GM18505 (cell line): ENCODE results near the gene PIEZO1.

ENCODE experiments used
- ATAC-seq: cut with Tn5 transposase; IDR thresholded peaks from one replicate; pipeline ENCODE4 v1.9.1; 2021; ENCODE audit not compliant: unreplicated experiment
- POLR2A ChIP-seq: IDR thresholded peaks from 4 replicates; pipeline ENCODE4 v1.6.1; 2011; ENCODE audit warnings: borderline replicate concordance; ENCODE audit not compliant: insufficient read depth, insufficient read length; ENCODE audit errors: extremely low read depth

PIEZO1 gene

GRCh38 chr16:88726981-88727380 lies 58.0 kb downstream of the PIEZO1 start:
- TF ChIP-seq POLR2A = no peak
- ATAC-seq = no peak

- TF ChIP-seq POLR2A = no peak
Observed at GRCh38 chr16:88726408-88726749, 58.6 kb downstream of the PIEZO1 start.

GRCh38 chr16:88725609-88726407 lies 59.2 kb downstream of the PIEZO1 start:
- TF ChIP-seq POLR2A = no peak
- ATAC-seq = no peak

More at GRCh38 chr16:88726408-88726749, 58.6 kb downstream of the PIEZO1 start:
- ATAC-seq = no peak

DNA sequence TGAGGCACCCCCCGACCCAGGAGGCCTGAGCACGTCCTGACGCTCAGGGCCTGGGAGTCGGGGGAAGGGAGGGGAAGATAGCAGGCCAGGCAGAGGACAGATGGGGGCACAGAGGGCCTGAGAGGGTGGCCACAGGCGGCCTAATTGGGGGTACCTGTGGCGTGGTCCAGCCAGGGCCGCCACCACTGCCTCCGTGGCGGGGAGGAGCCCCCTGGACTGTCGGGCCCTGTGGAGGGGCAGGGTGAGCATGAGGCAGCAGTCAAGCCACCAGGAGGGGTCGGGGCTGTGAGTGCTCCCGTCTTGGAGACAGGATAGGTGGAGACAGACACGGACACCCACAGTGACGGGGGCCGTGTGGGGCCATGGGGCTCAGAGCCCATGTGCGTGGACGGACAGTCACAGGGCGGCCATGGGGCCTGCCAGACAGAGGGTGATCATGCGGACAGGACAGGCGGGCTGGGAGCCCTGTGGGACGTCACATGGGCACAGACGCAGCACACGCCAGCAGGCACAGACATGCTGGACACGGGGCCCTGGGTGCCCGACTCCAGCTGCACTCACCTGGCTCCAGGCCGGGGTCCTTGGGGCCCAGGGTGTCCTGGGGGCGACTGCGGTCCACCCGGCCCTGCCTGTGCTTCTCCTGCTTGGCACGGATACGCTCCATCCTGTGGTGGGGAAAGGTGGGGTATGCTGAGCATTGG lies 60.0 kb downstream of the PIEZO1 start:
- TF ChIP-seq POLR2A = no peak
- ATAC-seq = no peak

DNA sequence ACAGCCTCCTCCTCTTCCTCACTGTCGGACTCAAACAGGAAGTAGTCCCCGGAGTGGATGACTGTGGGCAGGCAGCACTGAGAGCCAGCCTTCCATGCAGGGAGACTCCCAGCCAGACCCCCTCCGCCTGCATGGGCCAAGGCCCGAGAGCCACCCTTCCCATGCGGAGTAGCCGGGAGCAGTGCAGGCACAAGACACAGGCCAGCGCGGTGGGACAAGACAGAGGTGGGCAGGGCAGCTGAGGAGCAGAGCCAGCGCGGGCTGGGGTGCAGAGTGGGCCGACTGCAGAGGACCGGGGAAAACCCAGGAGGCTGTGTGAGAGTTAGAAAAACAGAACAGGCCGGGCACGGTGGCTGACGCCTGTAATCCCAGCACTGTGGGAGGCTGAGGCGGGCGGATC lies 61.1 kb downstream of the PIEZO1 start:
- no peak for ATAC-seq
- no peak for TF ChIP-seq POLR2A

DNA sequence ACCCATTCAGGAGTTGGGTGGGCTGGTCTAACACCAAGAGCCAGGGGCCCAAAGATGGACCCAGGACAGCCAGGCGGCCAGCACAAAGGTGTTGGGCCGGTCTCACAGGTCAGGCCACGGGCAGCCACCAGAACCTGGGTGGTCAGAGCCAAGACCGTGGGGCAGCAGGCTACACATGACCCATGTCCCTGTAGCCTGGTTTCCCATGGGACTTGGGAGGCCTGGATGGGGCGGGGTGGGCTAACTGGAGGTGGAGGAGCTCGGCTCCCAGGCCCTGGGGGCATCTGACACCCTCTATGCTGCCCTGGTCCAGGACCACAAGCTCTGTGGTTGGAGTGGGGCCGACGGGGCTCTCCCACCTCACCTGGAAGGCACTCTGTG lies 61.5 kb downstream of the PIEZO1 start:
- TF ChIP-seq POLR2A = no peak
- ATAC-seq = no peak

DNA sequence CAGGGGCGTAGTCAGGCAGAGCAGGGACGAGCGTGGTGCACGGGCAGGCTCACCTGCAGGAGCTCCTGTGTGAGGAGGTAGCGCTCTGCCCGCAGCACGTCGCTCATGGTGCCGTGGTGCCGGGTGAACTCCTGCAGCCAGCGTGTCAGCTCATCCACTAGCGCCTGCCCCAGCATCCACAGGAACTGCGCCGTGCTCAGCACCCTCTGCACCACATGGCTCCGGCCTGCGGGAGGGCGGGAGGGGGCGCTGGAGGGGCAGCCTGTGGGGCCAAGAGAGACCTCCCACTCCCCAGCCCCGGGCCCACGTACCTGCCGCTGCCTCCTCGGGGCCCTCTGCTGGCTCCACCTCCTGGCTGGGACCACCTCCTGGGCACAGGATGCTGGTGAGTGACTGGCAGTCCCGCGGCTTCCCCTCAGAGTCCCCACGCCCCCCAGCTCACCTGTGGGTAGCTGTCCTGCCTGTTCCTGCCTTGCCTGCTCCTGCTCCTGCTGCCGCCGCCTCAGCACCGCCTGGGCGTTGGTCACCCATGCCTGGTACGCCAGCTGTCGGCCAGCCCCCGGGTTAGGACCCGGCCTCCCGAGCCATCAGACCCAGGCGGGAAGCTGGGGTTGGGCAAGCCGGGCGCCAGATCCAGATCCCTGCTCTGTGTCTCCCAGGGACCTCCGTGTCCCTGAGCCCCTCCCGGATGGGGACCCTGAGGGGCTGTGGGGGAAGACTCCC lies 62.1 kb downstream of the PIEZO1 start:
- no peak for TF ChIP-seq POLR2A
- no peak for ATAC-seq

DNA sequence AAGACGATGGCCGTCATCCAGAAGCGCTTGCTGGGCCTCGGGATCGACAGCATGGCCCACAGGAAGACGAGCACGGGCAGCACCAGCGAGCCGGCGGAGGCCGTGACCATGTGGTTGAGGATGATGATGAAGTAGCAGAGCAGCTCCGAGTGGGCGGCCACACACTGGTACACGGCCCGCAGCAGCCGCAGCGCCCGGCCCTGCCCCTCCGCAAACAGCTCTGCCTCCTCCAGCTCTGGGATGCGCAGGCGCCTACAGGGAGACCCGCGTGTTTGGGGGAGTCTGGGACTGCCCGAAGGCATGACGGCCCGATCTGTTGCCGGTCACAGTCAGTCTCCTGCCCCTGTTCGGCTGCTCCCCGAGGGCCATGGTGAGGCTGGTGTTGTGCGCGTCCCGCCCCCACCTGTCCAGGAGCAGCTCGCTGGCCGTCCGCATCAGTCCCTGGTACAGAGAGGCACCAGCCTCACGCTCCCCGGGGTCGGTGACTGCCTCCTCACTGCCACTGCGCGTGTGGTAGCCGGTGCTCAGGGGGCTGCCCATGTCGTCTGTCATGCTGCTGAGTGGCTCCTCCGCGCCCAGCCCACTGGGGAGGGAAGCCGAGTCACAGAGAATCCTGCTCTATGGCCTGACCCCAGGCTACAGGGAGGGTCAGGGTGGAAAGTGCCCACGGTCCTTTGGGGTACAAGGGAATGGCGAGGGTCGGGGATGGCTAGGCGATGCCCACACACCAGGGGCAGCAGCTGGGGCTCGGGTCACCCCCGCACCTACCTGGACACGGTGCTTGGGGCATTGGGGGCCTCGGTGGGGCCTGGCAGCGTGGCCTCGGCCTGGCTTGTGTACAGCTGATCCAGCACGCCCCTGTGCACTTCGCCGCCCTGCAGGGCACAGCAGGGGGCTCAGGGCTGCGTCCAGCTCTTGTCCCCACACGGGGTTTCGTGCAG lies 62.9 kb downstream of the PIEZO1 start:
- TF ChIP-seq POLR2A = no peak
- ATAC-seq = no peak

- no peak for TF ChIP-seq POLR2A
- ATAC-seq = no peak
Observed at GRCh38 chr16:88721236-88721635, 63.8 kb downstream of the PIEZO1 start.

GRCh38 chr16:88720396-88720970 lies 64.5 kb downstream of the PIEZO1 start:
- TF ChIP-seq POLR2A = no peak
- ATAC-seq = no peak

DNA sequence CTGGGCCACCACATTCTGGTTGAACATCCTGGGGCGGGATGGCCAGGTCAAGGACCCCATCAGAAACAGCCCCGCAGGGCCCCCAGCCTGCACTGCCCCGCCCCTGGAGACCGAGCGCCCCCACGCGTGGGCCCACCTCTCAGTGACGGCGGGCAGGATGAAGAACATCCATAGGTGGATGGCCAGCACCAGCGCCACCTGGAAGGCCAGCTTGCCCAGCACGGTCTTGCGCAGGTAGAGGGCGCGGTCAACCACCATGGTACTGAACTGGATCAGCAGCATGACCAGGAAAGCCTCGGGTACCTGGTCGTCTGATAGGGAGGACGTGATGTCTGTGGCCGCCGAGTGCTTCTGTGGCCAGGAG lies 65.1 kb downstream of the PIEZO1 start:
- no peak for TF ChIP-seq POLR2A
- ATAC-seq = no peak

DNA sequence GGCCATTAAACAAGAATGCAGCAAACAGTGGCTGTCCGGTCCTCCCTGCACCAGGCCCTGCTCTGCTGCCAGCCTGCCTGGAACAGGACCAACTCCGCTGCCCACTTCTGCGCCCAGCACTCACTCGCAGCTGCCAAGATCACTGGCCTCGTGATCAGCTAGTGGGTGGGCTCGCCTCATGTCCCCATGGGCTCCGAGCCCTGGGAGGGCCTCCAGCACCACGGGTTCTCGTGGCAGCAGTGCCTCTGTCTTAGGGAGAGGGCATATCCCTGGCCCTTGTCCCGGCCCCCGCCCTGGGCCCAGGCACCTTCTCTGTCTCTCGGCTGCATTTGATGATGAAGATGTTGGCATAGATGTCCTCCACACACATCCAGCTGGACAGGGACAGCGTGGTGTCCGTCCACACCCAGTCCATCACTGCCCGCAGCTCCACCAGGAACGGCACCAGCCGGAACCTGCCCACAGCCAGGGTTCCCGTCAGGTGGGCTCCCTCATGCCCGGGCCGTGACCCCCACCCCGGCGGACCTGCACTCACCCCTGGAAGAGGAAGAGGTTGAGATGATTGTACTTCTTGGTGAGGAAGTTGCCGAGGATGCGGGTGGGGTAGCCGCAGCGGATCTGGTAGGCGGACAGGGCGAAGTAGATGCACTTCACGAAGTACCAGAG lies 65.6 kb downstream of the PIEZO1 start:
- ATAC-seq = no peak
- no peak for TF ChIP-seq POLR2A
